OCI-LY7 (cell line): ENCODE results near the gene MTERF1. TPM values are rescaled to one million over a fixed set of nuclear protein-coding genes. Genes with fewer than 3 reads are reported as not detected.

ENCODE experiments used
- BruUV-seq: library from RNA; stranded (reverse); fragments of 400-500 nt; replicated peaks from 2 replicates; lab custom pipeline; 2021; lab: Mats Ljungman, UMichigan
- CTCF ChIA-PET: fragments of 300-600 bp; sonication (Branson Sonifier 250); formaldehyde crosslinking; loops from one replicate; lab custom pipeline; 2022; ENCODE audit warnings: antibody characterized with exemption; ENCODE audit not compliant: unreplicated experiment; lab: Charles Lee
- POLR2A ChIA-PET: fragments of 300-600 bp; sonication (Branson Sonifier 250); formaldehyde crosslinking; loops from one replicate; lab custom pipeline; 2022; ENCODE audit warnings: antibody characterized with exemption; lab: Charles Lee
- DNase-seq: peaks from one replicate; pipeline ENCODE4 v3.0.0-alpha.2; 2015; ENCODE audit warnings: low spot score
- H2AFZ ChIP-seq: fragments of 200-600 bp; sonication (generic), shearing (Covaris generic); 2 replicates; pipeline ENCODE4 v1.6.1; 2014; ENCODE audit warnings: mild to moderate bottlenecking, antibody characterized with exemption, low read length, moderate library complexity
- H3K27ac ChIP-seq: fragments of 200-600 bp; sonication (generic); 2 replicates; pipeline ENCODE4 v1.5.1; 2014; ENCODE audit warnings: mixed run types, low read depth, mild to moderate bottlenecking, moderate library complexity, low read length, inconsistent platforms; ENCODE audit not compliant: poor library complexity, severe bottlenecking
- H3K36me3 ChIP-seq: fragments of 200-600 bp; sonication (generic); 2 replicates; pipeline ENCODE4 v1.6.1; 2014; ENCODE audit warnings: mild to moderate bottlenecking, antibody characterized with exemption, low read length, moderate library complexity, mixed read lengths; ENCODE audit not compliant: insufficient read depth
- H3K4me1 ChIP-seq: fragments of 200-600 bp; sonication (generic); 2 replicates; pipeline ENCODE4 v1.5.1; 2014; ENCODE audit warnings: mild to moderate bottlenecking, low read length; ENCODE audit not compliant: insufficient read depth, poor library complexity, severe bottlenecking
- H3K4me2 ChIP-seq: fragments of 200-600 bp; sonication (generic); 2 replicates; pipeline ENCODE4 v1.6.1; 2014; ENCODE audit warnings: mild to moderate bottlenecking, low read length
- H3K4me3 ChIP-seq: fragments of 200-600 bp; sonication (generic); 2 replicates; pipeline ENCODE4 v1.5.1; 2014; ENCODE audit warnings: mild to moderate bottlenecking, low read depth, low read length; ENCODE audit not compliant: poor library complexity, severe bottlenecking
- H3K79me2 ChIP-seq: fragments of 200-600 bp; sonication (generic); 2 replicates; pipeline ENCODE4 v1.6.1; 2016; ENCODE audit warnings: low read depth, mild to moderate bottlenecking, low read length, moderate library complexity, mixed read lengths; ENCODE audit not compliant: insufficient read depth
- H3K9me2 ChIP-seq: fragments of 200-600 bp; sonication (generic); 2 replicates; pipeline ENCODE4 v1.6.1; 2016; ENCODE audit warnings: mild to moderate bottlenecking, low read length, mixed read lengths; ENCODE audit not compliant: insufficient read depth
- H3K9me3 ChIP-seq: fragments of 200-600 bp; sonication (generic); 2 replicates; pipeline ENCODE4 v1.6.1; 2014; ENCODE audit warnings: mild to moderate bottlenecking, mixed run types, low read length, mixed read lengths
- H4K20me1 ChIP-seq: fragments of 200-600 bp; sonication (generic); 2 replicates; pipeline ENCODE4 v1.6.1; 2014; ENCODE audit warnings: mild to moderate bottlenecking, antibody characterized with exemption, low read length, moderate library complexity, mixed read lengths; ENCODE audit not compliant: insufficient read depth
- CTCF ChIP-seq: fragments of 200-600 bp; sonication (generic); conservative IDR thresholded peaks from 2 replicates; pipeline ENCODE4 v1.5.1; 2014; ENCODE audit warnings: mild to moderate bottlenecking, antibody characterized with exemption, low read length, moderate library complexity, mixed read lengths
- EZH2phosphoT487 ChIP-seq: fragments of 200-600 bp; sonication (generic); IDR thresholded peaks from 2 replicates; pipeline ENCODE4 v1.6.1; 2018; ENCODE audit warnings: low read depth, borderline replicate concordance, mild to moderate bottlenecking, mixed run types, antibody characterized with exemption, low read length, moderate library complexity, mixed read lengths
- intact Hi-C: fragments of 100-400 bp; cut with micrococcal nuclease; formaldehyde crosslinking; loops from one replicate; pipeline ENCODE4 v1.10.0; 2022; ENCODE audit not compliant: unreplicated experiment
- total RNA-seq, 2 experiments: library from RNA; depleted of rRNA in 1 of 2; stranded (reverse); fragments of >200 nt in 1 of 2; shearing (Covaris generic) in 1 of 2; gene quantifications; 2 replicates each; pipeline ENCODE4 v1.2.3, GENCODE V29; 2014 to 2022

The MTERF1 gene
- total RNA-seq, 2 experiments from 2014 or later: 12.6 to 21.4 TPM

GRCh38 chr7:91876391-91877133, 3.9 kb downstream of the MTERF1 start:
- H3K79me2 ChIP-seq: peaks cover 17% of the 10 kb centered on the region; the same call in 1 of the 2 replicates
- no peak for TF ChIP-seq EZH2phosphoT487
- TF ChIP-seq CTCF: peak; percentile 47; the same call in 1 of the 2 replicates
- no TSS peak for BruUV-seq
- H3K4me2 ChIP-seq: no peak overlapping the region
- H3K4me3 ChIP-seq: no peak overlapping the region
- no peak overlapping the region for H2AFZ ChIP-seq
- DNase-seq: no peak
- peaks cover 39% of the 10 kb centered on the region for H3K36me3 ChIP-seq
- H3K4me1 ChIP-seq: peaks cover 11% of the 10 kb centered on the region
- no peak overlapping the region for H3K27ac ChIP-seq
- H4K20me1 ChIP-seq: no peaks in the 10 kb centered on the region
- H3K9me3 ChIP-seq: no peaks in the 10 kb centered on the region
- ChIA-PET CTCF (no interaction called here), POLR2A (interaction anchor here (0.5 to 1.5 kb wide), 3 partner anchors 15 to 1054 kb away, joined by 3 to 5 read pairs (median 4); no protein-coding TSS in a partner anchor)
- intact Hi-C loops: no loop called here
- no peaks in the 10 kb centered on the region for H3K9me2 ChIP-seq

GRCh38 chr7:91875851-91876250, 4.7 kb downstream of the MTERF1 start:
- Histone ChIP-seq H3K4me2 (no peak overlapping the region), H3K9me3 (no peaks in the 10 kb centered on the region), H3K9me2 (no peaks in the 10 kb centered on the region), H3K36me3 (peaks cover 39% of the 10 kb centered on the region), H3K4me1 (peaks cover 6% of the 10 kb centered on the region), H3K79me2 (peaks cover 17% of the 10 kb centered on the region; the same call in 1 of the 2 replicates), H4K20me1 (no peaks in the 10 kb centered on the region), H3K27ac (no peak overlapping the region), H2AFZ (no peak overlapping the region), H3K4me3 (no peak overlapping the region)
- CTCF ChIA-PET: no interaction called here
- POLR2A ChIA-PET: interaction anchor here (0.6 to 1.5 kb wide), 5 partner anchors 9 to 1054 kb away, joined by 3 to 5 read pairs (median 4); no protein-coding TSS in a partner anchor
- TF ChIP-seq EZH2phosphoT487: no peak
- no peak for TF ChIP-seq CTCF
- intact Hi-C loops: no loop called here
- BruUV-seq: no TSS peak
- DNase-seq: no peak

GRCh38 chr7:91872928-91873327, 7.6 kb downstream of the MTERF1 start:
- no peak overlapping the region for H3K27ac ChIP-seq
- H3K79me2 ChIP-seq: no peaks in the 10 kb centered on the region
- POLR2A ChIA-PET: interaction anchor here (1.0 kb wide), 1 partner anchor 73 kb away, joined by 6 read pairs; no protein-coding TSS in a partner anchor
- no peak overlapping the region for H3K4me3 ChIP-seq
- no peak for DNase-seq
- no TSS peak for BruUV-seq
- H3K9me2 ChIP-seq: no peaks in the 10 kb centered on the region
- no peak for TF ChIP-seq CTCF
- intact Hi-C loops: no loop called here
- H3K4me2 ChIP-seq: no peak overlapping the region
- peaks cover 39% of the 10 kb centered on the region for H3K36me3 ChIP-seq
- no peaks in the 10 kb centered on the region for H4K20me1 ChIP-seq
- no peaks in the 10 kb centered on the region for H3K9me3 ChIP-seq
- CTCF ChIA-PET: no interaction called here
- no peak overlapping the region for H2AFZ ChIP-seq
- H3K4me1 ChIP-seq: no peaks in the 10 kb centered on the region
